Measurements from ENCODE around the gene PCBP3.
A peak's percentile ranks its signal among the peaks of the same experiment; 100 is the strongest.
"Not testable (repeated sequence)": the region's sequence is repeated elsewhere in the genome, so short reads cannot be mapped to it uniquely, and the experiment has no call there.

PCBP3 gene

DNA sequence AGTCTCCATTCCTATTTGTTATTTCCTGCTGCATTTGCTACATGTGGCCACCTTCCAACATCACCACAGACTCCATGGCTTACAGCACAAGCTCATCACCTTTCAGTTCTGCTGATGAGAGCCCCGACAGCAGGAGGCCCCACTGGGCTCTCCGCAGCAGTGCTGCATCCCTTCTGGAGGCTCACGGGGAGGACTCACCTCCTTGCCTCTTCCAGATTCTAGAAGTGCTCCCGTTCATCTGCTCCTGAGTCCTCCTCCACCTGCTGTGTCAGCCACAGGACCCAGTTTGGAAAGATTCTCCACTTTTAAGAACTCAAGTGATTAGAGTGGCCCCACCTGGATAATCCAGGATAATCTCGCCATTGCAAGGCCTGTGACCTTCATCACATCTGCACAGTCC is 167.6 kb downstream of the PCBP3 start:
- DNase-seq (ENCODE audit: low read depth), result no peak
- TF ChIP-seq, protein P1, sequence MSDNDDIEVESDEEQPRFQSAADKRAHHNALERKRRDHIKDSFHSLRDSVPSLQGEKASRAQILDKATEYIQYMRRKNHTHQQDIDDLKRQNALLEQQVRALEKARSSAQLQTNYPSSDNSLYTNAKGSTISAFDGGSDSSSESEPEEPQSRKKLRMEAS (IDR thresholded peaks at IDR 0.05; ENCODE audit: low read depth, low read length), result no peak
- TF ChIP-seq POLR2A (IDR thresholded peaks at IDR 0.05; ENCODE audit: extremely low read depth, insufficient read length) (no peak), MYC (IDR thresholded peaks at IDR 0.05; ENCODE audit: low read depth, low read length) (no peak)
- TF ChIP-seq, protein P2, sequence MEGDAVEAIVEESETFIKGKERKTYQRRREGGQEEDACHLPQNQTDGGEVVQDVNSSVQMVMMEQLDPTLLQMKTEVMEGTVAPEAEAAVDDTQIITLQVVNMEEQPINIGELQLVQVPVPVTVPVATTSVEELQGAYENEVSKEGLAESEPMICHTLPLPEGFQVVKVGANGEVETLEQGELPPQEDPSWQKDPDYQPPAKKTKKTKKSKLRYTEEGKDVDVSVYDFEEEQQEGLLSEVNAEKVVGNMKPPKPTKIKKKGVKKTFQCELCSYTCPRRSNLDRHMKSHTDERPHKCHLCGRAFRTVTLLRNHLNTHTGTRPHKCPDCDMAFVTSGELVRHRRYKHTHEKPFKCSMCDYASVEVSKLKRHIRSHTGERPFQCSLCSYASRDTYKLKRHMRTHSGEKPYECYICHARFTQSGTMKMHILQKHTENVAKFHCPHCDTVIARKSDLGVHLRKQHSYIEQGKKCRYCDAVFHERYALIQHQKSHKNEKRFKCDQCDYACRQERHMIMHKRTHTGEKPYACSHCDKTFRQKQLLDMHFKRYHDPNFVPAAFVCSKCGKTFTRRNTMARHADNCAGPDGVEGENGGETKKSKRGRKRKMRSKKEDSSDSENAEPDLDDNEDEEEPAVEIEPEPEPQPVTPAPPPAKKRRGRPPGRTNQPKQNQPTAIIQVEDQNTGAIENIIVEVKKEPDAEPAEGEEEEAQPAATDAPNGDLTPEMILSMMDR (IDR thresholded peaks at IDR 0.05; ENCODE audit: low read depth, low read length), result no peak
- H3K4me3 ChIP-seq (ENCODE audit: low read depth, low read length), result no peak overlapping the region

DNA sequence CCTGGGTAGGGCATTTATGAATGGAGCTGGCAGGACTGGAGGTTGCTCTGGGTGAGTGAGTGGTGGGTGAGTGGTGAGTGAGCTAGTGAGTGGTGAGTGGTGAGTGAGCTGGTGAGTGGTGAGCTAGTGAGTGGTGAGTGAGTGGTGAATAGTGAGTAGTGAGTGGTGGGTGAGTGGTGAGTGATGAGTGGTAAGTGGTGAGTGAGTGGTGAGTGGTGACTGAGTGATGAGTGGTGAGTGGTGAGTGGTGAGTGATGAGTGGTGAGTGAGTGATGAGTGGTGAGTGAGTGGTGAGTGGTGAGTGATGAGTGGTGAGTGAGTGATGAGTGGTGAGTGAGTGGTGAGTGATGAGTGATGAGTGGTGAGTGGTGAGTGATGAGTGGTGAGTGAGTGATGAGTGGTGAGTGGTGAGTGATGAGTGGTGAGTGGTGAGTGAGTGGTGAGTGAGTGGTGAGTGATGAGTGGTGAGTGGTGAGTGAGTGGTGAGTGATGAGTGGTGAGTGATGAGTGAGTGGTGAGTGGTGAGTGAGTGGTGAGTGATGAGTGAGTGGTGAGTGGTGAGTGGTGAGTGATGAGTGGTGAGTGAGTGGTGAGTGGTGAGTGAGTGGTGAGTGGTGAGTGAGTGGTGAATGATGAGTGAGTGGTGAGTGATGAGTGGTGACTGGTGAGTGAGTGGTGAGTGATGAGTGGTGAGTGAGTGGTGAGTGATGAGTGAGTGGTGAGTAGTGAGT is 170.8 kb downstream of the PCBP3 start:
- DNase-seq (ENCODE audit: low read depth), result not testable (repeated sequence)

DNA sequence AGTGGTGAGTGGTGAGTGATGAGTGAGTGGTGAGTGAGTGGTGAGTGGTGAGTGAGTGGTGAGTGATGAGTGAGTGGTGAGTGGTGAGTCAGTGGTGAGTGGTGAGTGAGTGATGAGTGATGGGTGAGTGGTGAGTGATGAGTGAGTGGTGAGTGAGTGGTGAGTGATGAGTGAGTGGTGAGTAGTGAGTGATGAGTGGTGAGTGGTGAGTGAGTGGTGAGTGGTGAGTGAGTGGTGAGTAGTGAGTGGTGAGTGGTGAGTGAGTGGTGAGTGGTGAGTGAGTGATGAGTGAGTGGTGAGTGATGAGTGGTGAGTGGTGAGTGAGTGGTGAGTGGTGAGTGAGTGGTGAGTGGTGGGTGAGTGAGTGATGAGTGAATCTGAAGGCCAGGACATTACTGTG is 172.3 kb downstream of the PCBP3 start:
- not testable (repeated sequence) for DNase-seq (ENCODE audit: low read depth); H3K4me3 ChIP-seq (ENCODE audit: low read depth, low read length)

More for the DNA sequence above, 170.8 kb downstream of the PCBP3 start:
- not testable (repeated sequence) for H3K4me3 ChIP-seq (ENCODE audit: low read depth, low read length)

DNA sequence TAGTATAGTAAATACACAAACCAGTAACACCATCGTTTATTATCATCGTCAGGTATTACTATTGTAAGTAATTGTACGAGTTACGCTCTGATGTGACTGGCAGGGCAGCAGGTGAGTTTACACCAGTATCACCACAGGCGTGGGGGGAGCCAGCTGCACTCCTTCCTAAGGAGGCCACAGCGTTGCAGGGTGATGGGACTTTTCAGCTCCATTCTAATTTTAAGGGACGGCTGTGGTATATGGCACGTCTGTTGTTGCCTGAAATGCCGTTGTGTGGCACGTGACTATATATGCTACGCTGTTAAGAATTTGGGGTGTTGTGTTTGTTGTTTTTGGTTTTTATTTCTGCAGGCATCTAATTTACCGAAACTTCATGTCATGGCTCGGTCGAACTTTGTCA is 173.3 kb downstream of the PCBP3 start:
- TF ChIP-seq, protein P1 (IDR thresholded peaks at IDR 0.05; ENCODE audit: low read depth, low read length), result no peak
- no peak for TF ChIP-seq MYC (IDR thresholded peaks at IDR 0.05; ENCODE audit: low read depth, low read length)
- TF ChIP-seq POLR2A (IDR thresholded peaks at IDR 0.05; ENCODE audit: extremely low read depth, insufficient read length), result no peak
- TF ChIP-seq, protein P2 (IDR thresholded peaks at IDR 0.05; ENCODE audit: low read depth, low read length), result no peak
- H3K4me3 ChIP-seq (ENCODE audit: low read depth, low read length), result no peak overlapping the region
- DNase-seq (ENCODE audit: low read depth), result no peak

DNA sequence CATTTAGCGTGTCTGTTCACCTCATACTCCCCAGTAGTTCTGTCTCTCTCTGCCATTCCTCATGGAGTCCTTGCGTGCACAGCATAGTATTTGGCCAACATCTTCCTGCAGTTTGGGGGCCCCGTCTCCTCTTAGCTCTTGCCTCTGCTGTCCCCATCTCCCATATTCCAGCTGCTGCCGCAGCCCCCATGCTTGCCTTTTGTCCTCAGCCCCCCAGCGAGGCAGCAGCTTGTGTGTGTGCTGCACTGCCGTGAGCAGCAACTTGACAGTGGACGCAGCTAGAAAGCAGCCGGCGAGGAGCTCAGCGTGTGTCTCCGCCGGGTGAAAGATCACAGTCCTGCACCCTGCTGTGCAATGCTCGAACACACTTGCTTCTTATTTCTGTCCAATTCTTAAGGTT is 173.8 kb downstream of the PCBP3 start:
- H3K4me3 ChIP-seq (ENCODE audit: low read depth, low read length), result no peak overlapping the region
- TF ChIP-seq, protein P2 (IDR thresholded peaks at IDR 0.05; ENCODE audit: low read depth, low read length), result no peak
- no peak for TF ChIP-seq MYC (IDR thresholded peaks at IDR 0.05; ENCODE audit: low read depth, low read length)
- TF ChIP-seq, protein P1 (IDR thresholded peaks at IDR 0.05; ENCODE audit: low read depth, low read length), result no peak
- TF ChIP-seq POLR2A (IDR thresholded peaks at IDR 0.05; ENCODE audit: extremely low read depth, insufficient read length), result no peak
- peak; percentile 22 for DNase-seq (ENCODE audit: low read depth)

DNA sequence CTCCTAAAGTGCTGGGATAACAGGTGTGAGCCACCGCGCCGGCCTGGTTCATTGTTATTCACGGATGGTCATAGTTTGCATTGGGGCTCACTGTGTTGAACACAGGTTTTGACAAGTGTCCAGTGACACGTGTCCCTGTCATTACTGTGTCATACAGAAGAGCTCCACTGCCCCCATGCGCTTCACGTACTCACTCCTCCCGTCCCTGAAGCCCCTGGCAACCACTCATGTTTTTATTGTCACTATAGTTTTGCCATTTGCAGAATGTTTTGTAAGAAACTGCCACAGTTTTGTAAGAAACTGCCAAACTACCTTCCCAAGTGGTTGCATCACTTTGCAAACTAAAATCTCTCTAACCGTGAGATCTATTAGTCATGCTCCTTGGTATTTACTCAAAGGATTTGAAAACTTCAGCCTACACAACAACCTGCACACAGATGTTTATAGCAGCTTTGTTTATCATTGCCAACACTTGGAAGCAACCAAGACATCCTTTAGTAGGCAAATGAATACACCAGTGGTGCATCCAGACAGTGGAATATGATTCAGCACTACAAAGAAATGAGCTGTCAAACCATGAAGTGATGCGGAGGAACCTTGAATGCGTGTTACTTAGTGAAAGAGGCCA is 174.9 kb downstream of the PCBP3 start:
- no peak for TF ChIP-seq POLR2A (IDR thresholded peaks at IDR 0.05; ENCODE audit: extremely low read depth, insufficient read length)
- peak; percentile 98 for TF ChIP-seq MYC (IDR thresholded peaks at IDR 0.05; ENCODE audit: low read depth, low read length)
- TF ChIP-seq, protein P1 (IDR thresholded peaks at IDR 0.05; ENCODE audit: low read depth, low read length), result peak; percentile 99
- TF ChIP-seq, protein P2 (IDR thresholded peaks at IDR 0.05; ENCODE audit: low read depth, low read length), result peak; percentile 37
- DNase-seq (ENCODE audit: low read depth), result peak; percentile 95
- peak overlapping the region; percentile 22 for H3K4me3 ChIP-seq (ENCODE audit: low read depth, low read length)

DNA sequence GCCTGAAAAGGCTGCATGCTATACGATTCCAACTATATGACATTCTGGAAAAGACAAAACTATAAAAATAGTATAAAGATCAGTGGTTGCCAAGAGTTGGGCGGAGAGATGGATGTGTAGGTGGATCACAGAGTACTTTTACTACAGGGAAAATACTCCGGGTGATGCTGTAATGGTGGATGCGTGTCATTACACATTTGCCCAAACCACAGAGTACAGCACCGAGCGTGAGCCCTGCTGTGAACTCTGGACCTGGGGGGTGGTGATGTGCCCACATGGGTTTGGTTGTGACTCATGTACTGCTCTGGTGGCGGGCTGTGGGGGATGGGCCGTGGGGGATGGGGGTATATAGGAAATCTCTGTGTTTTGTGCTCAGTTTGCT is 175.4 kb downstream of the PCBP3 start:
- DNase-seq (ENCODE audit: low read depth), result peak; percentile 91
- TF ChIP-seq, protein P1 (IDR thresholded peaks at IDR 0.05; ENCODE audit: low read depth, low read length), result peak; percentile 52; the same call in 1 of the 2 replicates
- TF ChIP-seq MYC (IDR thresholded peaks at IDR 0.05; ENCODE audit: low read depth, low read length), result peak; percentile 26; the same call in 1 of the 2 replicates
- no peak for TF ChIP-seq POLR2A (IDR thresholded peaks at IDR 0.05; ENCODE audit: extremely low read depth, insufficient read length)
- peak overlapping the region; percentile 22 for H3K4me3 ChIP-seq (ENCODE audit: low read depth, low read length)
